Stimulated activated CD8-positive, alpha-beta memory T cell treated with anti-CD3 and anti-CD28 coated beads, Interleukin-12 subunit alpha, Interleukin-12 subunit beta, amount 100 ng/mL, for 1 hour (primary cell): ENCODE results near the gene CKAP5.
"Not testable (repeated sequence)": the region's sequence is repeated elsewhere in the genome, so short reads cannot be mapped to it uniquely, and the experiment has no call there.

Source experiments
- DNase-seq: peaks from one replicate; pipeline ENCODE4 v3.0.0-alpha.2; 2020; ENCODE audit warnings: low read depth

CKAP5 gene

DNA sequence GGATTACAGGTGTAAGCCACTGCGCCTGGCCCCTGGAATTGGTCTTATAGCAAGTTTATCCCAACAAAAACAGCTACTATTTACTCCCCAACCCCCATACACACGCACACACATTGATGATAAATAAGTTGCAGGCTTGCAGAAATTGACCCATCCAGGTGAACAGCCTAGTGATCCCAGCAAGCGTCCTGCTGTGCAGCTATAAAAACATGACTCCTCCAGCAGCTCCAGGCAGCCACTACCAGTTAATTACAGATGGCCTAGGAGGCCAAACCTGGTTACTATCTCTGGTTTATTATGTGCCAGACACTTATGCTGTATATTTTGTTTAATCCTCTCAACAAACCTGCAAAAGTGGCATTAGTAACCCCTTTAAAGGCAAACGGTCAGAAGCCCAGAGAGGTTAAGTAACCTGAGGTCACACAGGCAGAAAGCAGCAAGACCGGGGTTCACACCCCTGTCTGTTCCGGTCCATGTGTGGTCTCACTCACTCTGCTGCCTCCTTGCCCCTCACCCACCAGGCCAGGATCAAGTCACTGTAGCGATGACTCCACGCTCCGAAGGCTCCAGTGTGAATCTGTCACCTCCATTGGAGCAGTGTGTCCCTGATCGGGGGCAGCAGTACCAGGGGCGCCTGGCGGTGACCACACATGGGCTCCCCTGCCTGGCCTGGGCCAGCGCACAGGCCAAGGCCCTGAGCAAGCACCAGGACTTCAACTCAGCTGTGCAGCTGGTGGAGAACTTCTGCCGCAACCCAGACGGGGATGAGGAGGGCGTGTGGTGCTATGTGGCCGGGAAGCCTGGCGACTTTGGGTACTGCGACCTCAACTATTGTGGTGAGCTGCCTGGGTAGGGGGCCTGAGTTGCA is 120.5 kb downstream of the CKAP5 start:
- no peak for DNase-seq

DNA sequence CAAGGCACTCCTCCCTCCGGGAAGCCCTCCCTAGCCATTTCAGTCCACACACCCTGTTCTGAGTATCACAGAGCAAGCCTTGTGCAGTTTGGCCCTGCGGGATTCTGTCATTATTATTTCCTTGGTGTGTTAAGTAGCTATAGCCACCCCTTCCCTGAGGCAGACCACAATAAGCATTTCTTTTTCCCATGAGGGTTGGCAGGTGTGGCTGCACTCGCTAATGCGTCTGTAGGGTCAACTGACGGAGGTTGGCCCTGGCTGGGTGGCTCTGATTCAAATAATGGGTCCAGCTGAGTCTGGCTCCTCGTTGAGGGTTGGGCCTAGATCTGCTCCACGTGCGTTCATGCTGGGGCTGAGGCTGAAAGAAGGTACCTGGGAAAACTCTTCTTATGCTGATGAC is 122.0 kb downstream of the CKAP5 start:
- no peak for DNase-seq

DNA sequence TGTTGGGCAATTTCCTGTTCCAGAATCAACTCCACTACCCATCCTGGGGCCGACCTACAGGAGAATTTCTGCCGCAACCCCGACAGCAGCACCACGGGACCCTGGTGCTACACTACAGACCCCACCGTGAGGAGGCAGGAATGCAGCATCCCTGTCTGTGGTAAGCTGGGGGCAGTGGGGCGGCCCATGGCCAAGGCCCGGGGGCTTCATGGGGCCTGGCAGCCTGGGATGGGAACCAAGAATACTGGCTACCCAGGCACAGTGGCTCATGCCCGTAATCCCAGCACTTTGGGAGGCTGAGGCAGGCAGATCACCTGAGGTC is 122.8 kb downstream of the CKAP5 start:
- DNase-seq, result no peak

DNA sequence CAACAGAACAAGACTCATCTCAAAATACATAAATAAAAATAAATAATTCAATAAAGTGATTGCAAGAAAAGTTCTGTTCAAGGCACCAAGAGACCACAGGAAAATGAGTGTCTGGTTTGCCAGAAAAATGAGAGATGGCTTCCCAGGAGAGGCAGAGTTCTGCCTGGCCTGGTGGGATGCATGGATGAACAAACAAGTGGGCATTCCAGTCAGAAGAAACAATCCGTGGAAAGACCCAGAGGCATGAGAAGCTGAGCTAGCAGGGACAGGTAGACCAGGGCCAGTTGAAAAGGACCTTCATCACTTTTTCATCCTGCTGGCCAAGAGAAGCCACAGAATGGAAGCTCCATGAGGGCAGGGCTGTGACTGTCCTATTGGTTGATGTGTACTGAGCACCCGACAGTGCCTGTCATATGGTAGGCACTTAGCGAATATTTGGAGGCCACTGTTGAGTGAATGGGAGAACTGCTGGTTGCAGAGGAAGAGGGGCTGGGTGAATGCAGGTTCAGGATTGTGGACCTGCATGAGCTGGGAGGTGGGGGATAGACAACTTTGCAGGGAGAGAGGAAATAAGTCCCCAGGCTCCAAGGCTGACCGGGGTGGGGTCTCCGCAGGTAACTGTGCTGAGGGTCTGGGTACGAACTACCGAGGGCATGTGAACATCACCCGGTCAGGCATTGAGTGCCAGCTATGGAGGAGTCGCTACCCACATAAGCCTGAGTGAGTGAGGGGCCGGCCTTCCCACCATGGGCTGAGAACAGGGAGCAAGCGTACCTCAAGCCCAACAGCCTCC is 123.3 kb downstream of the CKAP5 start:
- DNase-seq, result no peak

DNA sequence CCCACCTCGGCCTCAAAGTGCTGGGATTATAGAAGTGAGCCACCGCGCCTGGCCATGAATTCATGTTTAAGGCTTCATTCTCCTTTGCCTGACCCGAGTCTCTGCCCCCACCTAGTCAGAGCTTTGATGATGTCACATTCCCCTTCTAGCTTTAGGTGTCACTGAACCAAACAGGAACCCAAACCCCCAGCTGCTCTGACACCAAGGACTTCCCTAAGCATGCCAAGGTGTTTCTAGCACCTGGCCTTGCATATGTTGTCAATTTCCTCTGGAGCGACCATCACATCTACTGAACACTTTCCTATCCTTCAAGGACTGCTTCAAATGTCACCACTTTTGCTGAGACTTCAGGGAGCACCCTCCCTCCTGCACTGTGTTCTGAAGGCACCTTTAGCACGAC is 124.8 kb downstream of the CKAP5 start:
- no peak for DNase-seq

DNA sequence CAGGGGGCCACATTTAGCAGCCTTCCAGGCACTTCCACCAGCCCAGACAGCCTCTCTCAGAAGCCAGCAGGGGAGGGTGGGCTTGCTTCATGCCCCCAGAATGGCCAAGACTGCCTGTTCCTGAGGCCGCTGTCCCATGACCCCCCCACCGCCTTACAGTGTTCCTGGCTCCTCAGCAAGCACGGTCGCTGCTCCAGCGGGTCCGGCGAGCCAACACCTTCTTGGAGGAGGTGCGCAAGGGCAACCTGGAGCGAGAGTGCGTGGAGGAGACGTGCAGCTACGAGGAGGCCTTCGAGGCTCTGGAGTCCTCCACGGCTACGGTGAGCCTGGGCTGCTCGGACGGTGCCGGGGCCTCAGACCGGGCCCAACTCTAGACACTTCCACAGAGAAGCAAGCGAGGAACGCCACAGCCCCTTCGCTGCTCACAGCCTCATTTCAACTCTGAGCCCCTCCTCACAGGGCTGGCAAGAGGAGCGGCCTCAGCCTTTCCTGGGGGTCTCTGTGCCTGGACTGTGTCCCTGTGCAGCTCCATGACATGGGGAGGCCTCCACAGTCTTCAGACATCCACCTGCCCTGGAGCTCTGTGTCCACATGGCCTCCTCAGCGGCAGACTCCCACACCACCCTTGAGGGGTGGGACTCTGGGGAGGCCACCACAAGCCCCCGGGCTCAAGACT is 126.4 kb downstream of the CKAP5 start:
- no peak for DNase-seq

DNA sequence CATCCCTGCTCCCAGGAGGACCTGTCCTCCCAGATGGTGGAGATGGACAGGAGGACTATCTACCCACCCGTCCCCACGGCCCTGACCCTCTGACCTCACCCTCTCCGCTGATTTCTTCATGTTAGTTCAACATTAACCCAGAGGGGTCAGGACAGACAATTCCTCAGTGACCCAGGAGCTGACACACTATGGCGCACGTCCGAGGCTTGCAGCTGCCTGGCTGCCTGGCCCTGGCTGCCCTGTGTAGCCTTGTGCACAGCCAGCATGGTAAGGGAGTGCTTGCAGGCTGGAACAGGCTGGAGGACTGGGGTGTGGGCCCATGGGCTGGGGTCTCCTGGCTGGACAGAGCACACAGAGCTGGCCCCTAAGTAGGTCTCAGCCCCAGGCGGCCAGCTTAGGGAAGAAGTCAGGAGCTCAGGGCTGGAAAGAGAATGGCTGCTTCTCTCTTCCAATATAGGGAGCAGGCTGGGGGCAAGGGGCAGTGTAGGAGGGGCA is 127.0 kb downstream of the CKAP5 start, which contains the start of gene F2:
TSS of gene F2 (plus strand) at position 166 of the 495 bp plus-strand sequence. CDS start at position 189, 23 bp downstream.
- DNase-seq, result no peak

DNA sequence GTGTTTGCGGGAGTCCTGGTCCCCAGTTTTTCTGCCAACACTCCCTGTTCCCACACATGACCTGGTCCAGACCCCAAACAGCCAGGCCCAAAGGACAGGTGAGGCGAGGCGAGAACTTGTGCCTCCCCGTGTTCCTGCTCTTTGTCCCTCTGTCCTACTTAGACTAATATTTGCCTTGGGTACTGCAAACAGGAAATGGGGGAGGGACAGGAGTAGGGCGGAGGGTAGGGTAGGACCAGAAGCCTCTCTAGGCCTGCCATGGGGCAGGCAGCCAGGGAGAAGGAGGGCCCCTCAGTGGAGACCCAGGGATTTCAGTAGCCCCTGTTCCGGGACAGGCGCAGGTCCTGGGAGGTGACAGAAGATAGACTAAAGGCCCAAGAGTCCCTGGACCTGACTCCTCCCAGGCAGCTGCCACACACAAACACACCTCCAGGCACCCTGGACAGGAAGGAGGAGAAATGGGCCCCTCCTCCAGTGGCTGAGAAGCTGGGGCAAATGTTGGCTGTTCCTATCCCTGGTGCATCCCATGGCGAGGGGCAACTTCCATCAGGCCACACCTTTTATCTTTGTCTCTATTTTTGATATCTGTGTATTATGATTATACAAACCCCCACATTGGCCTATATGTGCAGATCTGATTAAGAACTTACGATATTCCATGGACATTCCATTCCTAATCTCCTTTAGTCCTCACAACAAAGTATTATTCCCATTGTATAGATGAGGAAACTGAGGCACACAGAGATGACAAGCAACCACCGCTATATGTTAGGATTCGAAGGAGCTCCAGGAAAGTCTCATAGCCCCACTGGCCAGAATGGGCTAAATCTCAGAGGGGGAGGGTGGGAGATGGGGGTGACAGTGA is 127.7 kb downstream of the CKAP5 start:
- no peak for DNase-seq

DNA sequence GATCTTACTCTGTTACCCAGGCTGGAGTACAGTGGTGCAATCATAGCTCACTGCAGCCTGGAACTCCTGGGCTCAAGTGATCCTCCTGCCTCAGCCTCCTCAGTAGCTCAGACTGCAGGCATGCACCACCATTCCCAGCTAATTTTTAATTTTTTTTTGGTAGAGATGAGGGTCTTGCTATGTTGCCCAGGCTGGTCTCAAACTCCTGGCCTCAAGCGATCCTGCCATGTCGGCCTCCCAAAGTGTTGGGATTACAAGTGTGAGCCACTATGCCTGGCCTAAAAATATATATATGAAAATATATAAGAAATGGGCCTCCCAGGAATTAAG is 128.3 kb downstream of the CKAP5 start:
- DNase-seq, result not testable (repeated sequence)

DNA sequence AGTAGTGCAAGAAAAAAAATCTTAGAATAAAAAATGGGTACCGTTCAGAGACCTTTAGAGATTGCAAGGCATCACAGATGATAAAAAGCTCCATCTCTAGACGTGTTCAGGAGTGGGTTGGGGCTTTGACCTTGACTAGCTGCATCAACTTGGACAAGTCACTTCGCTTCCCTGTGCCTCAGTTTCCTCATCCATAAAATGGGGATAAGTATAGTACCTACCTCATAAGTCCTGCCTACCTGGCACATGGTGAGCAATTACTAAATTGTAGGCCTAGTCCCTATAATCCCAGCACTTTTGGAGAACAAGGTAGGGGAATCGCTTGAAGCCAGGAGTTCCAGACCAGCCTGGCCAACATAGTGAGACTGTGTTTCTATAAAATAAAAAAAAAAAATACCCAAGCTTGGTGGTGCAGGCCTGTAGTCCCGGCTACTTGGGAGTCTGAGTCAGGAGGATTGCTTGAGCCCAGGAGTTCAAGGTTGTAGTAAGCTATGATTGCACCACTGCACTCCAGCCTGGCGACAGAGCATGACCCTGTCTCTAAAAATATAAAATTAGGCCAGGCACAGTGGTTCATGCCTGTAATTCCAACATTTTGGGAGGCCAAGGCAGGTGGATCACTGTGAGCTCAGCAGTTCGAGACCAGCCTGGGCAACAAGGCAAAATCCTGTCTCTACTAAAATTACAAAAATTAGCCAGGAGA is 133.1 kb downstream of the CKAP5 start:
- DNase-seq, result no peak

DNA sequence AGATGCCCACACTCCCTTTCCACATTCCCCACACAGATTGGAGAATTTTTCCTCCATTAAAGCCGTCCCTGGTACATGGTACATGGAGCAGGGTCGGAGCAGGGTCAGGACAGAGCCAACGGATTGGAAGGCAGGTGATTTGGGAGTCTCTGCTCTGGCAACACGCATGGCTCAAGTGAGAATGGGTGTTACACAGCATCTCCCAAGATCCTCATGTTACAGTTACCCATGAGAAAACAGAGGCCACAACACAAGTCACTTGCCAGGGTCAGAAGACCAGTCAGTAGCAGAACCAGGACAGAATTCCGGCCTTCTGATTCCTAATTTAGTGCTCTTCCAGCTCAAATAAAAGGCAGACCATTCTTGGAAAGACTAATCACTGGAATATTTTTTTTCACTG is 134.8 kb downstream of the CKAP5 start:
- DNase-seq, result no peak

DNA sequence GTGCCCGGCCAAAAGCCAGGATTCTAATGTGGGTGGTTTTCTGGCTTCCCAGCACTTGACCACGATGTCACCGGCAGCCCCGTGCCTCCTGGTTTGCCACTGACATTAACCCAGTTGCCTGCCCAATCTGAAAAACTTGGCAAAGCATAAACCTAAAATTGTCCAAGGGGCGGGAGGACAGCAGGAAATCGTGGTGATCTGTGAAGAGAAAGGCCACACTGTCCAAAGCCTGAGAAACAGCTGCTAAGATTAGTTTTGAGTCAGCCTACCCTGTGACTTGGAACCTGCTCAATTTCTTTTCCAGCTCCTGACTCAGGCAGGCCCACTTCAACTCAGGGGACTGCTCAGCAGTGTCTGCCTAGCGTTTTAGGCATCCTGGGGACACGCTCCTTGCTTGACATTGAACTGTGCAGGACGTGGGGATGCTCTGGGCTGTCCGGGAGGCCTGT is 135.2 kb downstream of the CKAP5 start:
- no peak for DNase-seq

DNA sequence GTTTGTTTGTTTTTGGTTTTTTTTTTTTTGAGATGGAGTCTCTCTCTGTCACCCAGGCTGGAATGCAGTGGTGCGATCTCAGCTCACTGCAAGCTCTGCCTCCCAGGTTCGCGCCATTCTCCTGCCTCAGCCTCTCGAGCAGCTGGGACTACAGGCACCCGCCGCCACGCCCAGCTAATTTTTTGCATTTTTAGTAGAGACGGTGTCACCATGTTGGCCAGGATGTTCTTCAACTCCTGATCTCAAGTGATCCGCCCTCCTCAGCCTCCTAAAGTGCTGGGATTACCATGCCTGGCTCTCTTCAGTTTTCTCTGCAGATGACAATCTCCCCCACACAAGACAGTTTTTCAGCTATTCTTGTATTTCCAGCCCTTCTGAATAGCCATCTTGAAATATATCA is 136.7 kb downstream of the CKAP5 start:
- DNase-seq, result not testable (repeated sequence)

DNA sequence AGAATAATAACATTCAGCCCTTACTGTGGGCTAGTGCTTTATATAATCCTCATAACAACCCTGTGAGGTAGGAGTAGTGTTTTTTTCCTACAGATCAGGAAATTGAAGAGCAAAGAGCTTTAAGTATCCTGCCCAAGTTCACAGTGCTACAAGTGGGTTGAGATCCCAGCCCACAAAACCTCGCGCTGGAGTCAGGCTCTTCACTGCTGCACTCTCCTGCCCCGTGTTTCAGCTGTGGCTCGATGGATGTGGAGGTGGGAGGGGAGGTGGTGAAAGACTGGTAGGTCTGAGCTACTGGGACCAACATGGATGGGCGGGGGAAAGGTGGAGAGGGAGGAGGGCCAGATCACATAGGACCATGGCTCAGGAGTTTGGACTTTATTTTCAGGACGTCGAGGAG is 139.2 kb downstream of the CKAP5 start:
- DNase-seq, result no peak

DNA sequence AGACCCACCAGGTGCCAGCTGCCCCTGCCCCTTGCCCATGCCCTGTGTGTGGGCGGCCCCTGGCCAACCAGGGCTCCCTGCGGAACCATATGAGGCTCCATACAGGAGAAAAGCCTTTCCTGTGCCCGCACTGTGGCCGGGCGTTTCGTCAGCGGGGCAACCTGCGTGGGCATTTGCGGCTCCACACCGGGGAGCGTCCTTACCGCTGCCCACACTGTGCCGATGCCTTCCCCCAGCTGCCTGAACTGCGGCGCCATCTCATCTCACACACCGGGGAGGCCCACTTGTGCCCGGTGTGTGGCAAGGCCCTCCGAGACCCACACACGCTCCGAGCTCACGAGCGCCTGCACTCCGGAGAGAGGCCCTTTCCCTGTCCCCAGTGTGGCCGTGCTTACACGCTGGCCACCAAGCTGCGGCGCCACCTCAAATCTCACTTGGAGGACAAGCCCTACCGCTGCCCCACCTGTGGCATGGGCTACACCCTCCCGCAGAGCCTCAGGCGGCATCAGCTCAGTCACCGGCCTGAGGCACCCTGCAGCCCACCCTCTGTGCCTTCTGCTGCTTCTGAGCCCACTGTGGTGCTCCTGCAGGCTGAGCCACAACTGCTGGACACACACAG is 140.9 kb downstream of the CKAP5 start:
- no peak for DNase-seq

DNA sequence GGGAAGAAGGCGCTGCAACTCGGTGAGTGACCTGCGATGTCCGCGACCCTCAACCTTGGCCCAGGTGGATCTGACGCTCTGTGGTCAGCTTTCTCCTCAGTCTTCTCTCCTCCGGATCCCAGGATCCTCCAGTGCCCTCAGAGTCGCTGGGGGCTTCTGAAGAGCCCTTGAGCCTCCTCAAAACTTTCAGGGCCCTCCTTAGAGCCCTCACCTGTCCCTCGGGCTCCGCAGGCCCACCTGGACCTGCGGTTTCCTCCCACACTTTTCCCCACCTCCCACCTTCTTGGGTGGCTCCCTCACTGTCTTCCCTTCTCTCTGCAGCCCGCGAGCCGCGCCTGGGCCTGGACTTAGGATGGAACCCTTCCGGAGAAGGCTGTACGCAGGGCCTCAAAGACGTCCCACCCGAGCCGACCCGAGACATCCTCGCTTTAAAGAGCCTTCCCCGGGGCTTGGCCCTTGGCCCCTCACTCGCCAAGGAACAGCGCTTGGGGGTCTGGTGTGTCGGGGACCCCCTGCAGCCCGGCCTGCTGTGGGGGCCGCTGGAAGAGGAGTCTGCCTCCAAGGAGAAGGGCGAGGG is 144.9 kb downstream of the CKAP5 start:
- DNase-seq, result no peak

DNA sequence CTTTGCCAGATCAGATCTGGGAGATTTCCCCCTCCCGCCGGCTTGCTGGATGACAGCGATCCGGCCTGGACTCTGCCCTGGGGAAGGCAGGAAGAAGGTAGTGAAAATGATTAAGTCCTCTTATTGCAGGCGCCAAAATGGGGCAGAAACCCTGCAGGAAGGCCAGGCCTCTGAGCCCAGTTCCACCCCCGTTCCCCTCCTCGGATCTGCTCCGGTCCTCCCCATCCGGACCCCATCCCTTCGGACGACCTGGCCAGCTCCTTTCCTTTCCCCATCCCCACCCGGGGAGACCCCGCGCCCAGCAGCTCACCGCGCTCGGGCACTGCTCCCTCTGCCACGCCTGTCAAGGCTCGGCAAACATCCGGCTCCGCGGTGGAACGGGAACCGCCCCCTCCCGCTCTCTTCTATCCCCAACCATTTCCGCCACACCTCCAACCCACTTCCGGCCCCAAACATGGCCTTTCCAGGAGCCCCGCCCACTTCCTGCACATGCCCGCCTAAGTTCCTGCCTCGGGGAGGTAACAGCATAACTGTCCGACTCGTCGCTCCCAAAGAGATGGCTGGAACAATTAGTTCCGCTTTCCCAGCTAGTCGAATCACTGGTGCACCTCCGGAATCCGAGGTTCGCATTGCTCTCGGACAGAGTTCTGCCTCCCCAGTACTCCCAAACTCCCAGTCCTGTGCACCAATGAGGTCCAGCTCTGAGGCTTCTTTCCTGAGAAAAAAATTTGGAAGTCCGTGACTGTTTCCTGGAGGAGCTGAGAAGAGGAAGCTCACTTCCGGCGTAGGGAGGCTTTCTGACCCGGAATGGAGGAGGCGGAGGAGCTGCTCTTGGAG is 145.6 kb downstream of the CKAP5 start, which contains the start of the genes ARHGAP1 and ZNF408:
TSS of gene ARHGAP1 (minus strand) at position 379 of the 837 bp plus-strand sequence. CDS start 4,512 bp downstream, outside the sequence.
TSS of gene ZNF408 (plus strand) at position 791 of the 837 bp plus-strand sequence. CDS start at position 808, 17 bp downstream.
- DNase-seq, result peak; percentile 99

DNA sequence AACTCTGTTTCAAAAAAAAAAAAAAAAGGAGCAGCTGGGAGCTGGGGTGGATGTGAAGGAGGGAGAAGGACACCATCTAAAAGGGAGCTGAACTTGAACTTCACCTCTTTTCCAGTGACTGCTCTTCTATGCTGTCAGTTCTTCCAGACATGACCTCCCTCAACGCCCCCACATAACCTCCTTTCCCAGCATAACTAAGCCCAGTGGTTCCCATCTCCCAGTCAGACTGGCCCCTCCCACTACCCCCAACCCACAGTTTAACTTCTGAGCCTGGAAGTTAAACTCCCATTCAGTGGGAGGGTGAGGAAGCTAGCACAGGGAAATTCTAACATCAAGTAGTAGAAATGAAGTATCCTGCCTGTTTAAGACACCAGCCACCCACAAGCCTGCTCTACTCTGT is 147.5 kb downstream of the CKAP5 start:
- DNase-seq, result no peak

DNA sequence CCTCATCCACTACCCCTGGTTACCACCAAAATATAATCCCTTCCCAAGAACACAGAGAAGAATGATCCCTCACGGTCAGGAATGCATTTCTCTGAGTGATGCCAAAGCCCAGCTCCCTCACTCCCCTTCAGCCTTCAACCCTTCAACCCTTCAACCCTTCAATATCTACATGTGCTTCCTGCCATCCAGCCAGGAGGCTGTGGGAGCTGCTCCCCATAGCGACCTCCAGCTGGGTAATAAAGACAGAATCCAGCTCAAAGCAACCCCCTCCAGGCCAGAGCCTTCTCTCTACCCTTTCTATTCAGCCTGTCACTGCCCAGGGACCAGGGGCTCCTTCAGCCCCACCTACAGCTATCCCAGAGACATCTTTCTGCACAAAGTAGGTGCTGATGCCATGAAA is 148.4 kb downstream of the CKAP5 start:
- DNase-seq, result no peak
